GM12878 (cell line): ENCODE results near the gene ITGAD. TPM values are rescaled to one million over a fixed set of nuclear protein-coding genes. Genes with fewer than 3 reads are reported as not detected.
"Not testable (repeated sequence)": the region's sequence is repeated elsewhere in the genome, so short reads cannot be mapped to it uniquely, and the experiment has no call there.

Experiments
- ATAC-seq: fragments of 200-7000 bp; cut with Tn5 transposase; 3 replicates; pipeline ENCODE4 v1.9.1; 2020; ENCODE audit warnings: mild to moderate bottlenecking, moderate library complexity
- BruUV-seq: library from RNA; stranded (reverse); fragments of 400-500 nt; replicated peaks from 2 replicates; lab custom pipeline; 2021; lab: Mats Ljungman, UMichigan
- CTCF ChIA-PET: fragments of 300-600 bp; sonication (Branson Sonifier 250); formaldehyde crosslinking; extraction: SDS; loops from one replicate; lab custom pipeline; 2021; ENCODE audit warnings: inconsistent platforms; lab: Yijun Ruan, JAX
- POLR2A ChIA-PET: fragments of 350-600 bp; formaldehyde crosslinking; extraction: SDS; loops from one replicate; lab custom pipeline; 2021; ENCODE audit warnings: inconsistent platforms; lab: Charles Lee
- RAD21 ChIA-PET: fragments of 300-600 bp; sonication (Branson Sonifier 250); formaldehyde crosslinking; loops from one replicate; lab custom pipeline; 2023; ENCODE audit warnings: antibody characterized with exemption; ENCODE audit not compliant: unreplicated experiment; lab: Charles Lee
- SMC1A ChIA-PET: fragments of 300-600 bp; sonication (Branson Sonifier 250); formaldehyde crosslinking; loops from one replicate; lab custom pipeline; 2023; ENCODE audit not compliant: unreplicated experiment, uncharacterized antibody; lab: Charles Lee
- DNase-seq: peaks from one replicate; pipeline ENCODE4 v3.0.0-alpha.2; 2011; ENCODE audit warnings: low read depth, low spot score
- FAIRE-seq: peaks from 3 replicates; lab custom pipeline; 2011; peaks lifted over from hg19 to GRCh38; lab: Jason Lieb, UNC
- H2AFZ ChIP-seq: 2 replicates; pipeline ENCODE4 v1.6.0; 2011; ENCODE audit warnings: low read depth, low read length, control low read depth; ENCODE audit not compliant: control insufficient read depth
- H3K27ac ChIP-seq: 2 replicates; pipeline ENCODE4 v1.5.1; 2011; ENCODE audit warnings: control low read depth; ENCODE audit not compliant: control insufficient read depth, insufficient read depth
- H3K27me3 ChIP-seq, 2 experiments: replicated peaks in 1 of 2; 2 replicates each; pipeline versions ENCODE4 v1.6.0 to v1.6.1; 2011; ENCODE audit warnings: low read length in 1 of 2; ENCODE audit not compliant: control insufficient read depth in 2 of 2, insufficient read depth in 2 of 2
- H3K36me3 ChIP-seq, 2 experiments: 2 replicates each; pipeline ENCODE4 v1.5.1; 2011; ENCODE audit warnings: low read length in 1 of 2; ENCODE audit not compliant: control insufficient read depth in 2 of 2, insufficient read depth in 2 of 2
- H3K4me1 ChIP-seq: 2 replicates; pipeline ENCODE4 v1.6.1; 2011; ENCODE audit warnings: mild to moderate bottlenecking, low read length, moderate library complexity, mixed read lengths; ENCODE audit not compliant: control insufficient read depth, insufficient read depth
- H3K4me2 ChIP-seq: 2 replicates; pipeline ENCODE4 v1.6.0; 2011; ENCODE audit warnings: control low read depth; ENCODE audit not compliant: control insufficient read depth, insufficient read depth
- H3K4me3 ChIP-seq: fragments of 200-600 bp; sonication (generic); 2 replicates; pipeline ENCODE4 v1.5.1; 2016
- H3K79me2 ChIP-seq: 2 replicates; pipeline ENCODE4 v1.6.0; 2011; ENCODE audit warnings: low read length; ENCODE audit not compliant: control insufficient read depth, insufficient read depth
- H3K9ac ChIP-seq: 2 replicates; pipeline ENCODE4 v1.8.0; 2011; ENCODE audit warnings: low read length, control low read depth, mixed read lengths; ENCODE audit not compliant: control insufficient read depth, insufficient read depth
- H3K9me3 ChIP-seq: replicated peaks from 3 replicates; pipeline ENCODE4 v1.5.1; 2011; ENCODE audit warnings: mild to moderate bottlenecking, low read length; ENCODE audit not compliant: control insufficient read depth, insufficient read depth
- H4K20me1 ChIP-seq: 2 replicates; pipeline ENCODE4 v1.6.0; 2011; ENCODE audit not compliant: control insufficient read depth, insufficient read depth
- BHLHE40 ChIP-seq, 2 experiments: fragments of 450-650 bp in 1 of 2; IDR thresholded peaks; 2 replicates each; pipeline ENCODE4 v1.6.1; 2011 to 2017; ENCODE audit warnings: low read depth in 2 of 2, borderline replicate concordance in 1 of 2, improper control_type of control experiment in 1 of 2, low read length in 1 of 2, mild to moderate bottlenecking in 1 of 2
- FOXM1 ChIP-seq: IDR thresholded peaks from 2 replicates; pipeline ENCODE4 v1.6.1; 2012; ENCODE audit warnings: low read depth, mild to moderate bottlenecking, inconsistent platforms, low read length, moderate library complexity
- IKZF2 ChIP-seq, 2 experiments: fragments of 450-650 bp; IDR thresholded peaks; 2 replicates each; pipeline ENCODE4 v1.6.1; 2017; ENCODE audit warnings: mild to moderate bottlenecking in 2 of 2, moderate library complexity in 2 of 2
- NR2F1 ChIP-seq: fragments of 450-650 bp; conservative IDR thresholded peaks from 2 replicates; pipeline ENCODE4 v1.6.1; 2017; ENCODE audit warnings: mild to moderate bottlenecking
- POU2F2 ChIP-seq: IDR thresholded peaks from 3 replicates; pipeline ENCODE4 v1.6.1; 2011; ENCODE audit warnings: low read depth, mild to moderate bottlenecking, low read length, borderline replicate concordance
- RUNX3 ChIP-seq: IDR thresholded peaks from 2 replicates; pipeline ENCODE4 v1.6.1; 2012; ENCODE audit warnings: low read length, inconsistent platforms
- SMARCA5 ChIP-seq: fragments of 450-650 bp; IDR thresholded peaks from 2 replicates; pipeline ENCODE4 v1.6.1; 2017; ENCODE audit warnings: mild to moderate bottlenecking
- WGBS: methylation state at CpG from one replicate; pipeline ENCODE4 v1.1.6; 2016; ENCODE audit warnings: low lambda C conversion rate; ENCODE audit not compliant: insufficient replicate concordance, insufficient coverage; ENCODE audit errors: missing lambda C conversion rate; 5-methylcytosine and 5-hydroxymethylcytosine counted together
- in situ Hi-C: fragments of 300-500 bp; cut with MboI; formaldehyde crosslinking; loops from 9 replicates; pipeline ENCODE4 v1.14.3; 2018; ENCODE audit warnings: mixed read lengths
- intact Hi-C: fragments of 100-400 bp; cut with micrococcal nuclease; formaldehyde crosslinking; loops from one replicate; pipeline ENCODE4 v1.14.2; 2022; ENCODE audit not compliant: unreplicated experiment
- polyA plus RNA-seq, 11 experiments: library from polyadenylated mRNA; depleted of rRNA in 4 of 11; unstranded in 6 of 11; stranded (reverse) in 5 of 11; fragments of >200 nt; fragmentation: Nextera tagmentation in 4 of 11; fragmentation: Illumina TruSeq in 1 of 11; extraction: Ambion mirVana in 4 of 11; extraction: Trizol in 1 of 11; gene quantifications; 1 replicate in 1 of 11; 2 replicates in 10 of 11; pipeline versions ENCODE4 v1.2.1 to v1.2.3, GENCODE V29; 2011 to 2016; ENCODE audit warnings: inconsistent platforms in 2 of 11, missing spikeins in 2 of 11, low read depth in 1 of 11
- total RNA-seq, 4 experiments: library from RNA; depleted of rRNA in 3 of 4; stranded (reverse); fragments of >200 nt in 3 of 4; fragmentation: Illumina TruSeq in 1 of 4; extraction: Trizol in 1 of 4; gene quantifications; 2 replicates each; pipeline versions ENCODE4 v1.2.1 to v1.2.3, GENCODE V29; 2013 to 2021

The ITGAD gene
- total and polyA plus RNA-seq, 10 of the 15 experiments (the other 5 are each of a cell fraction or from before 2014, with no cell fraction given): 0.29 to 4.0 (median 1.2) TPM

GRCh38 chr16:31438414-31438813 lies 45.3 kb downstream of the ITGAD start:
- RAD21 ChIA-PET: interaction anchor here (0.9 to 1.9 kb wide), 3 partner anchors 9 to 93 kb away, joined by 3 to 5 read pairs (median 3); no protein-coding TSS in a partner anchor
- H3K4me2 ChIP-seq: no peak overlapping the region
- SMC1A ChIA-PET: interaction anchor here (0.8 to 3.7 kb wide), 5 partner anchors 14 to 105 kb away, joined by 3 to 20 read pairs (median 4); no protein-coding TSS in a partner anchor
- 83% methylated on average over 2 of the region's 2 CpGs for WGBS
- no peak overlapping the region for H3K9ac ChIP-seq
- no peak overlapping the region for H2AFZ ChIP-seq
- FAIRE-seq (no peak), ATAC-seq (no peak)
- H3K9me3 ChIP-seq: no peaks in the 10 kb centered on the region
- BruUV-seq: no TSS peak
- no peak overlapping the region for H3K4me3 ChIP-seq
- H3K4me1 ChIP-seq: no peaks in the 10 kb centered on the region
- H3K36me3 ChIP-seq: no peaks in the 10 kb centered on the region
- no peaks in the 10 kb centered on the region for H4K20me1 ChIP-seq
- no peaks in the 10 kb centered on the region for H3K79me2 ChIP-seq
- H3K27me3 ChIP-seq: no peaks in the 10 kb centered on the region
- no peak for TF ChIP-seq FOXM1
- TF ChIP-seq SMARCA5: no peak
- TF ChIP-seq, all 136 proteins: peak for 0
- ChIA-PET POLR2A (no interaction called here), CTCF (interaction anchor here (1.0 kb wide), 1 partner anchor 19 kb away, joined by 3 read pairs; no protein-coding TSS in a partner anchor)
- in situ Hi-C loops: loop anchor here (25.0 kb wide), 1 partner anchor 451 kb away; the partner anchor contains the start of gene HSD3B7
- intact Hi-C loops: no loop called here
- DNase-seq: no peak
- H3K27ac ChIP-seq: no peak overlapping the region

GRCh38 chr16:31439023-31439422 lies 45.9 kb downstream of the ITGAD start:
- FAIRE-seq (peak; percentile 81), ATAC-seq (peak; percentile 27; the same call in 2 of the 3 replicates)
- H3K36me3 ChIP-seq, H2AFZ ChIP-seq, DNase-seq, H3K4me3 ChIP-seq, H3K79me2 ChIP-seq, intact Hi-C loops, H4K20me1 ChIP-seq, H3K4me1 ChIP-seq, BruUV-seq, H3K9ac ChIP-seq, H3K27ac ChIP-seq, H3K9me3 ChIP-seq, H3K27me3 ChIP-seq, POLR2A ChIA-PET: not testable (repeated sequence)
- CTCF ChIA-PET: interaction anchor here (1.0 to 5.7 kb wide), 5 partner anchors 8 to 297 kb away, joined by 3 to 45 read pairs (median 4); no protein-coding TSS in a partner anchor
- WGBS: 0% methylated on average over 3 of the region's 4 CpGs
- SMC1A ChIA-PET: interaction anchor here (0.9 to 5.5 kb wide), 7 partner anchors 9 to 295 kb away, joined by 3 to 31 read pairs (median 5); partner anchors contain the start of gene COX6A2
- RAD21 ChIA-PET: interaction anchor here (0.9 to 1.9 kb wide), 5 partner anchors 10 to 94 kb away, joined by 3 to 5 read pairs (median 3); no protein-coding TSS in a partner anchor
- TF ChIP-seq RUNX3: peak; percentile 72
- TF ChIP-seq IKZF2 (IDR thresholded peaks at IDR 0.05): 0 out of 4 replicates have a peak, but pooled peaks of 1 of the 2 experiments have one; percentile 15
- peak; percentile 54 to 68; a peak in 3 of 4 replicates for TF ChIP-seq BHLHE40 (IDR thresholded peaks at IDR 0.05; ENCODE audit: borderline replicate concordance in 1 of 2, low read depth in 2 of 2, low read length in 1 of 2)
- peak; percentile 81; the same call in 2 of the 3 replicates for TF ChIP-seq POU2F2
- TF ChIP-seq NR2F1: peak; percentile 43; the same call in 1 of the 2 replicates
- TF ChIP-seq, all 136 proteins: peak for 5; not testable (repeated sequence) for 131
- not testable (repeated sequence) for H3K4me2 ChIP-seq
- in situ Hi-C loops: loop anchor here (25.0 kb wide), 1 partner anchor 452 kb away; the partner anchor contains the start of gene HSD3B7
